Body of pancreas (tissue), 4 donors: Measurements from ENCODE around the gene PLCB1. TPM values are rescaled to one million over a fixed set of nuclear protein-coding genes. Genes with fewer than 3 reads are reported as not detected.
A peak's percentile ranks its signal among the peaks of the same experiment; 100 is the strongest.

Experiments
- ATAC-seq: fragments of 150-250 bp; one replicate; pipeline ENCODE4 v1.9.1; 2016
- DNase-seq, 4 donors: peaks; one replicate each; pipeline ENCODE4 v3.0.0-alpha.2; 2019
- H3K27ac ChIP-seq, 4 donors: fragments of 200-600 bp; sonication (generic); 1 replicate in 3 of 4; 2 replicates in 1 of 4; pipeline versions ENCODE4 v1.5.1 to v1.6.1; 2016 to 2019; ENCODE audit warnings: mild to moderate bottlenecking in 1 of 4, mixed read lengths in 1 of 4, moderate library complexity in 1 of 4
- H3K27me3 ChIP-seq, 2 donors: fragments of 200-600 bp; sonication (generic); one replicate each; pipeline ENCODE4 v1.6.0; 2016; ENCODE audit warnings: mild to moderate bottlenecking in 1 of 2
- H3K36me3 ChIP-seq, 2 donors: fragments of 200-600 bp; sonication (generic); replicated peaks in 1 of 2; 2 replicates each; pipeline ENCODE4 v1.5.1; 2016; ENCODE audit warnings: low read depth in 2 of 2; ENCODE audit not compliant: insufficient read depth in 1 of 2
- H3K4me1 ChIP-seq: fragments of 200-600 bp; sonication (generic); one replicate; pipeline ENCODE4 v1.6.0; 2016
- H3K4me3 ChIP-seq, 2 donors: fragments of 200-600 bp; sonication (generic); 1 replicate in 1 of 2; 2 replicates in 1 of 2; pipeline ENCODE4 v1.5.1; 2016 to 2019
- H3K9me3 ChIP-seq, 3 donors: fragments of 200-600 bp; sonication (generic); 1 replicate in 2 of 3; 2 replicates in 1 of 3; pipeline ENCODE4 v1.5.1; 2016
- CTCF ChIP-seq, 7 experiments: fragments of 450-650 bp in 4 of 7; fragments of 200-600 bp in 3 of 7; sonication (generic) in 3 of 7; IDR thresholded peaks; one replicate each; pipeline ENCODE4 v1.5.1; 2016 to 2019; ENCODE audit warnings: antibody characterized with exemption in 7 of 7
- POLR2A ChIP-seq, 3 donors: fragments of 450-650 bp; IDR thresholded peaks; one replicate each; pipeline ENCODE4 v1.6.1; 2016; ENCODE audit warnings: antibody characterized with exemption in 3 of 3, mild to moderate bottlenecking in 2 of 3
- whole genome bisulfite sequencing, 2 donors: methylation state at CpG; one replicate each; pipeline ENCODE4 v1.1.5; 2017; 5-methylcytosine and 5-hydroxymethylcytosine counted together
- intact Hi-C: fragments of 100-400 bp; cut with DNase I; formaldehyde crosslinking; loops from one replicate; pipeline ENCODE4 v1.15.1; 2023
- total RNA-seq, 2 donors: library from RNA; depleted of rRNA; stranded (reverse); fragments of >200 nt; gene quantifications; one replicate each; pipeline ENCODE4 v1.1.0, GENCODE V29; 2016

PLCB1 gene
- total RNA-seq, 2 donors from 2014 or later = 32.9 to 46.1 TPM

- intact Hi-C loops = no loop called here
- ATAC-seq = no peak
Measured at GRCh38 chr20:8800089-8800488, 668.0 kb downstream of the PLCB1 start.

GRCh38 chr20:8801686-8802085, 669.6 kb downstream of the PLCB1 start:
- no peak overlapping the region for H3K4me3 ChIP-seq
- H3K36me3 ChIP-seq = no peaks in the 10 kb centered on the region
- intact Hi-C loops = no loop called here
- DNase-seq (no peak), ATAC-seq (no peak)
- no peaks in the 10 kb centered on the region for H3K4me1 ChIP-seq
- H3K9me3 ChIP-seq = no peaks in the 10 kb centered on the region
- no peaks in the 10 kb centered on the region for H3K27me3 ChIP-seq
- no peak overlapping the region for H3K27ac ChIP-seq
- TF ChIP-seq POLR2A (IDR thresholded peaks at IDR 0.05) = no peak
- no peak for TF ChIP-seq CTCF (IDR thresholded peaks at IDR 0.05)
- WGBS, 2 donors = 79 to 92% methylated on average over 3 of the region's 3 CpGs

More at GRCh38 chr20:8800089-8800488, 668.0 kb downstream of the PLCB1 start:
- Histone ChIP-seq H3K4me1 (no peaks in the 10 kb centered on the region), H3K27ac (no peak overlapping the region), H3K9me3 (no peaks in the 10 kb centered on the region), H3K27me3 (no peaks in the 10 kb centered on the region), H3K4me3 (no peak overlapping the region), H3K36me3 (no peaks in the 10 kb centered on the region)
- no peak for TF ChIP-seq POLR2A (IDR thresholded peaks at IDR 0.05)
- peak in 1 of 7 experiments; percentile 10 for TF ChIP-seq CTCF (IDR thresholded peaks at IDR 0.05)
- 31 to 40% methylated on average over 1 of the region's 1 CpG for WGBS, 2 donors
- no peak for DNase-seq

- ATAC-seq (no peak), DNase-seq (no peak)
- no peak overlapping the region for H3K27ac ChIP-seq
- no peaks in the 10 kb centered on the region for H3K36me3 ChIP-seq
- no peaks in the 10 kb centered on the region for H3K27me3 ChIP-seq
- H3K4me3 ChIP-seq = no peak overlapping the region
- no peaks in the 10 kb centered on the region for H3K9me3 ChIP-seq
- intact Hi-C loops = no loop called here
- TF ChIP-seq CTCF (IDR thresholded peaks at IDR 0.05) = no peak
- no peak for TF ChIP-seq POLR2A (IDR thresholded peaks at IDR 0.05)
- WGBS, 2 donors = 76 to 78% methylated on average over 2 of the region's 2 CpGs
- peaks cover 3% of the 10 kb centered on the region for H3K4me1 ChIP-seq
Measured at GRCh38 chr20:8803065-8803464, 671.0 kb downstream of the PLCB1 start.

GRCh38 chr20:8803941-8804340, 671.9 kb downstream of the PLCB1 start:
- Histone ChIP-seq H3K27me3 (no peaks in the 10 kb centered on the region), H3K4me3 (no peak overlapping the region), H3K4me1 (peaks cover 12% of the 10 kb centered on the region), H3K9me3 (no peaks in the 10 kb centered on the region), H3K27ac (no peak overlapping the region), H3K36me3 (no peaks in the 10 kb centered on the region)
- DNase-seq (no peak), ATAC-seq (no peak)
- no peak for TF ChIP-seq CTCF (IDR thresholded peaks at IDR 0.05)
- no peak for TF ChIP-seq POLR2A (IDR thresholded peaks at IDR 0.05)
- intact Hi-C loops = no loop called here
- 88 to 98% methylated on average over 6 of the region's 6 CpGs for WGBS, 2 donors

- ATAC-seq (no peak), DNase-seq (no peak)
- WGBS, 2 donors = 63 to 75% methylated on average over 6 of the region's 6 CpGs
- intact Hi-C loops = no loop called here
- Histone ChIP-seq H3K27ac (no peak overlapping the region), H3K9me3 (no peaks in the 10 kb centered on the region), H3K4me3 (no peak overlapping the region), H3K27me3 (no peaks in the 10 kb centered on the region), H3K4me1 (peaks cover 24% of the 10 kb centered on the region), H3K36me3 (no peaks in the 10 kb centered on the region)
- no peak for TF ChIP-seq CTCF (IDR thresholded peaks at IDR 0.05)
- no peak for TF ChIP-seq POLR2A (IDR thresholded peaks at IDR 0.05)
Measured at GRCh38 chr20:8805737-8806442, 673.8 kb downstream of the PLCB1 start.
